ENCODE data around the gene CCNT2.

The CCNT2 gene

DNA sequence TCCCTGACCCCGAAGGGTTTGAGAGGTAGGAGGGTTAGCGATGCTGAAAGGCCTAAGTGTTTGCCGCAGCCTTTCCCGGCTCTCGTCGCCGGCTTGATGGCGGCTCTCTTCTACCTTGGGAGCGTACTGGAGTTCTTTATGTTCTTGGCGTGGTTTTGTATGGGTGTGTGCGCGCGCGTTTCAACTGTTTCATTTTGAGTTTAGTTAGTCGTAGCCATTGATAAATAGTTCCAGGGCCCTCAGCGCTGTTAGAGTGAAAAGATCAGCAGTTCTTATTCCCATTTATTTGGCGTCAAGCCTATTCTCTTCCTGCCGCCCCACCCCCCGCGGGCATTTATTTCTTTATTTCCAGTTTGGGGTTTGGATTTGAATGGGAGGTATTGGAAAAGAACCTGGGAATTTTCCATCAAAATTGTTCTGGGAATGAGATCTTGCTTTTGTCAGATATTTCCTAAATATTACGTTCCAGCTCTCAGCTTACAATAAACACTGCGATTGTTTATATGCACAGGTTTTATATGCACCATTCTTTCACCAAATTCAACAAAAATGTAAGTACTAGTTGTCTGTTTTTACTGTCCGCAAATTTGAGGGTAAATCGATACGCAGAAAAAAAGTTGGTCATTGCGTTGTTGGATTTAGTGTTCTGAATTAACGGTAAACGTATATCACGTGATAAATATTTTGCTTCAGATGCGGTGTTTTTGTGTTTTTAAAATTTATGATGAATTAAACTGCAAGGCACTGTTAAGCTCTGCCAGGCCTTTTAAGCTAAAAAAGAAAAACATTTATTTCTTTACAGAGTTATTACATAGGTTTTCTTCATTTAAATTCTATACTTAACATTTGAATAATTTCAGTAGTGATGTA is 954 bp downstream of the CCNT2 start:
- no peak for DNase-seq (ENCODE audit: insufficient read length, low spot score)
- TF ChIP-seq, protein P1, sequence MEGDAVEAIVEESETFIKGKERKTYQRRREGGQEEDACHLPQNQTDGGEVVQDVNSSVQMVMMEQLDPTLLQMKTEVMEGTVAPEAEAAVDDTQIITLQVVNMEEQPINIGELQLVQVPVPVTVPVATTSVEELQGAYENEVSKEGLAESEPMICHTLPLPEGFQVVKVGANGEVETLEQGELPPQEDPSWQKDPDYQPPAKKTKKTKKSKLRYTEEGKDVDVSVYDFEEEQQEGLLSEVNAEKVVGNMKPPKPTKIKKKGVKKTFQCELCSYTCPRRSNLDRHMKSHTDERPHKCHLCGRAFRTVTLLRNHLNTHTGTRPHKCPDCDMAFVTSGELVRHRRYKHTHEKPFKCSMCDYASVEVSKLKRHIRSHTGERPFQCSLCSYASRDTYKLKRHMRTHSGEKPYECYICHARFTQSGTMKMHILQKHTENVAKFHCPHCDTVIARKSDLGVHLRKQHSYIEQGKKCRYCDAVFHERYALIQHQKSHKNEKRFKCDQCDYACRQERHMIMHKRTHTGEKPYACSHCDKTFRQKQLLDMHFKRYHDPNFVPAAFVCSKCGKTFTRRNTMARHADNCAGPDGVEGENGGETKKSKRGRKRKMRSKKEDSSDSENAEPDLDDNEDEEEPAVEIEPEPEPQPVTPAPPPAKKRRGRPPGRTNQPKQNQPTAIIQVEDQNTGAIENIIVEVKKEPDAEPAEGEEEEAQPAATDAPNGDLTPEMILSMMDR (IDR thresholded peaks at IDR 0.05; ENCODE audit: insufficient read depth, missing control alignments): no peak
- FAIRE-seq: no peak

DNA sequence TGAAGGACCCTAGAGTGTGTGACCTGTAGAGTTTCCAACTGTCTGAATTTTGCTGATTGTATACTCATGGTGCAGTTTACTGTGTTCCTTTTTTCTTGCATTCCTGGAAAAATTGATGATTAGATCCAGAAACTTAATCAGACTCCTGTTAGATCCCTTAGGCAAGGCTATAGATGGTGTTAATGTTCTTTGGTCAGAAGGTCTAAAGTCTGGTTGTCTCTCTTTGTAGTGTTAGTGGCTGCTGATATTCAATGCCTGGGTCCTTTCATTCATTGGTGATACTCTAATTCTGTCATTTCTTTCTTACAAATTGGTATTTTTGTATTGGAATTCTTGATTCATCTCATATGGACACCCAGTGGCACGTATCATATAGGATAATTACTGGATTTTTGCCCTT is 6.3 kb downstream of the CCNT2 start:
- DNase-seq (ENCODE audit: insufficient read length, low spot score) (no peak), FAIRE-seq (no peak)
- TF ChIP-seq, protein P1 (IDR thresholded peaks at IDR 0.05; ENCODE audit: insufficient read depth, missing control alignments): no peak

DNA sequence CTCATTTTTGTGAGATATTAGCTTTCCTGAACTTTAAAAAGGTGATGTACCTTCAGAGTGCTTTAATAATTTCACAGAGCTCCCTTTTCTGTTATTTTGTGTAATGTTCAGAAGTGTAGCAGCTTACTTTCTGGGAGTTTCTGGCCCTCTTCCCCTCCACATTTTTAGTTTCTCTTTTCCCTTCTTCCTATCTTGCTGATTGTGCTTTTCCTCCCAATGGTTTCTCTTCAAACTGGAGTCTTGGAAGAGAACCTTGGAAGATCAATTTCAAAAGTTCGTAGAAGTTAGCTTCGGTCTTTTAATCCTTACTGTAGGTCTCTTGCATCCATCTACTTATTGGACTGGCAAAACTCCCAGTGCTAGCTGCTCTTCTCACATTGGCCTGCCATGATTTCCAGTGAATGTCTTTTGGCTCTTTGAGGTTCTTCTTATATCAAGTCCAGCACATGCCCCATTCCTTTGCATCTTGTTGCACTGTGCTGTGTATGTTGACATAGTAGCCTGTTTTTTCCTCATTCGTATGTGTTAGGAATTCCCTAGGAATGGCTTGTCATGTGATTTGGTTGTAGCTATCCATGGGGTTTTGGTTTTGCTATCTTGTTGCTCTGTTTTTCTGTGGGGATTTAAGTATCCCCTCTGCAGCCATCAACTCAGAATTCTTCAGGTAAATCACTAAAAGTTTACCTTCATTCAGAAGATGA is 7.8 kb downstream of the CCNT2 start:
- no peak for DNase-seq (ENCODE audit: insufficient read length, low spot score)
- no peak for FAIRE-seq
- TF ChIP-seq, protein P1 (IDR thresholded peaks at IDR 0.05; ENCODE audit: insufficient read depth, missing control alignments): no peak

DNA sequence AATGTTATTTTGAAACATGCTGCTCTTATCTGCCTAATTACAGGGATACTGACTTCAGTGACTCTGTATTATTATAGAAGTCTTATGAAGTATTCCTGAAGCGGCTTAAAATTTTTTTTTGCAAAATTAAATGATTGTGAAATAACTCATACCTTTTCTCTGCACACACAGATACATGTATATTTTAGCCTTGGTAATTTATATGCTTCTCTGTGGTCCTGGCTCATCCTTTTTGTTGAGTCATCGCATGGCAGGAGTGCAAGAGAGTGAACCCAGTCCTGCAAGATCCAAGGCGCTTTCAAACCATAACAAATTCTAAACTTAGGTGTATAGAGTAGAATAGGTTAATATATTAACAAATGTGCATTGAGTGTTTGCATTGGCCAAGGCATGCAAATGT is 8.6 kb downstream of the CCNT2 start:
- TF ChIP-seq, protein P1 (IDR thresholded peaks at IDR 0.05; ENCODE audit: insufficient read depth, missing control alignments): no peak
- FAIRE-seq: no peak
- no peak for DNase-seq (ENCODE audit: insufficient read length, low spot score)

DNA sequence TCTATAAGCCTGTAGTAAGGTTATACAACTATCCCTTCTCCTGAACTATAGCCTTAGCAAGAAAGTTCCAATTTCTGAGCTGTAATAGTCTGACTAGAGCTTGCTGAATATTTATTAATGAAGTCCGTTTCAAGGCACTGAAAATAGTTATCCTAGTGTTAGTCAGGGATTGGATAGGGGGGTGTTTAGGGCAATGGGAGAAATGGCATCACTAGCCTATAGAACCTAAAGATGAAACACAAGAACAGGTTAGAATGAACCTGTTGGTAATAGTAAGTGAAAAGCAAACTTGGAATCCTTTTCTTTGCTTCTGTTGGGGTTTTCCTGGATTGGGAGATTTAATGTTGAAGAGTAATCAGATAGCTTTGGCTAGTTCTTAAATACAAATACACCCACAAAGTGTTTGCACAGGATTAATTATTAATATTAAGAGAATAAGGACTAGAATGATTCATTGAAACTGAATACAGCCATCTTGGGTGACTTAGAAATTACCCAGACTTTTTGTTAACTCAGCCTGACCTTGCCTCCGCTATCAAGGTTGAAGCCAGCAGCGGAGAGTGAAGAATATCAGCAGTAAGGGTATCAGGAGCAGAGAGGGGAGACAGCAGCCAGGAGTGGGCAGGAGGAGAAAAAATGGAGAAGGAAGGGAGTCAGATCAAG is 14.4 kb downstream of the CCNT2 start:
- DNase-seq (ENCODE audit: insufficient read length, low spot score) (no peak), FAIRE-seq (no peak)
- TF ChIP-seq, protein P1 (IDR thresholded peaks at IDR 0.05; ENCODE audit: insufficient read depth, missing control alignments): no peak

DNA sequence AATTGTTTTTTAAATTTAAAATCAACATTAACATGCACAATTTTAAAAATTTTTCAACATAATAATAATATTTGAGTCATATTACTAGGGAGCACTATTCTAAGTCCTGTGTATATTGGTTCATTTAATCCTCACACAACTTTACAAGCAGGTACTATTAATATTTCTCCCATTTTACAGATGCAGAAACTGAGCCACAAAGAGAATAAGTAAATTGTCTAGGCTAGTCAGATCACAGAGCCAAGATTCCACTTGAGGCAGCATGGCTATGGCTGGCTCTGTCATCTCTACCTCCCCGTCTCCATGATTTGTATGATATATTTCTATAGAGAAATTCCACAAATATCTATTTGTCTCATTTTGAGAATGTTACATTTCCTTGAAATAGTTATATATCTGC is 15.1 kb downstream of the CCNT2 start:
- DNase-seq (ENCODE audit: insufficient read length, low spot score) (no peak), FAIRE-seq (no peak)
- TF ChIP-seq, protein P1 (IDR thresholded peaks at IDR 0.05; ENCODE audit: insufficient read depth, missing control alignments): no peak
